IMR-90 (cell line): ENCODE measurements around the gene STARD13. TPM values are rescaled to one million over a fixed set of nuclear protein-coding genes. Genes with fewer than 3 reads are reported as not detected.
A peak's percentile ranks its signal among the peaks of the same experiment; 100 is the strongest.

Experiments used
- ATAC-seq: fragments of 200-7000 bp; cut with Tn5 transposase; 2 replicates; pipeline ENCODE4 v1.9.1; 2020; ENCODE audit warnings: low read depth, mild to moderate bottlenecking, moderate library complexity
- BruUV-seq: library from RNA; stranded (reverse); fragments of 400-500 nt; replicated peaks from 2 replicates; lab custom pipeline; 2021; lab: Mats Ljungman, UMichigan
- CTCF ChIA-PET: fragments of 300-600 bp; formaldehyde crosslinking; extraction: SDS; loops from one replicate; lab custom pipeline; 2021; ENCODE audit warnings: antibody characterized with exemption; lab: Yijun Ruan, JAX
- POLR2A ChIA-PET: fragments of 300-600 bp; sonication (Branson Sonifier 250); formaldehyde crosslinking; loops from one replicate; lab custom pipeline; 2022; ENCODE audit warnings: antibody characterized with exemption; ENCODE audit not compliant: unreplicated experiment; lab: Charles Lee
- DNase-seq: peaks from one replicate; pipeline ENCODE4 v3.0.0; 2013
- H2AFZ ChIP-seq: replicated peaks from 2 replicates; pipeline ENCODE3; 2013; ENCODE audit warnings: low read length, mild to moderate bottlenecking; ENCODE audit not compliant: poor library complexity
- H2AK5ac ChIP-seq: 2 replicates; pipeline ENCODE4 v1.6.1; 2013; ENCODE audit warnings: low read depth, low read length, inconsistent platforms
- H2AK9ac ChIP-seq: replicated peaks from 2 replicates; pipeline ENCODE3; 2013; ENCODE audit warnings: mild to moderate bottlenecking, low read depth, low read length, moderate library complexity; ENCODE audit not compliant: poor library complexity
- H2BK120ac ChIP-seq: 2 replicates; pipeline ENCODE4 v1.6.1; 2013; ENCODE audit warnings: low read depth, low read length, inconsistent platforms
- H2BK15ac ChIP-seq: 3 replicates; pipeline ENCODE4 v1.6.1; 2013; ENCODE audit warnings: low read depth, low read length, inconsistent platforms
- H2BK20ac ChIP-seq: 2 replicates; pipeline ENCODE4 v1.6.1; 2013; ENCODE audit warnings: low read depth, mild to moderate bottlenecking, inconsistent platforms, low read length, moderate library complexity
- H2BK5ac ChIP-seq: 2 replicates; pipeline ENCODE4 v1.6.1; 2013; ENCODE audit warnings: mild to moderate bottlenecking, low read depth, low read length, inconsistent platforms; ENCODE audit not compliant: poor library complexity, severe bottlenecking
- H3K14ac ChIP-seq: replicated peaks from 2 replicates; pipeline ENCODE4 v1.6.1; 2013; ENCODE audit warnings: low read depth, low read length, inconsistent platforms
- H3K18ac ChIP-seq: 2 replicates; pipeline ENCODE4 v1.6.1; 2013; ENCODE audit warnings: low read depth, low read length, control low read depth
- H3K23ac ChIP-seq: 2 replicates; pipeline ENCODE4 v1.6.1; 2013; ENCODE audit warnings: low read depth, low read length, inconsistent platforms
- H3K27ac ChIP-seq: 2 replicates; pipeline ENCODE4 v1.5.1; 2013; ENCODE audit warnings: mild to moderate bottlenecking, control low read depth, low read length; ENCODE audit not compliant: insufficient read depth
- H3K27me3 ChIP-seq: 2 replicates; pipeline ENCODE4 v1.6.1; 2013; ENCODE audit warnings: low read length; ENCODE audit not compliant: control insufficient read depth, insufficient read depth
- H3K36me3 ChIP-seq: 2 replicates; pipeline ENCODE4 v1.6.1; 2013; ENCODE audit warnings: low read length, mixed read lengths; ENCODE audit not compliant: control insufficient read depth, insufficient read depth
- H3K4ac ChIP-seq: 2 replicates; pipeline ENCODE4 v1.6.1; 2013; ENCODE audit warnings: low read depth, low read length, inconsistent platforms
- H3K4me1 ChIP-seq: 2 replicates; pipeline ENCODE4 v1.6.1; 2013; ENCODE audit warnings: low read length, mixed read lengths; ENCODE audit not compliant: control insufficient read depth, insufficient read depth
- H3K4me2 ChIP-seq: 2 replicates; pipeline ENCODE4 v1.6.1; 2013; ENCODE audit warnings: low read depth, mild to moderate bottlenecking, control low read depth, low read length, moderate library complexity
- H3K4me3 ChIP-seq: 2 replicates; pipeline ENCODE4 v1.5.1; 2013; ENCODE audit warnings: low read depth, mild to moderate bottlenecking, control low read depth, low read length, moderate library complexity; ENCODE audit not compliant: insufficient read depth
- H3K56ac ChIP-seq: 2 replicates; pipeline ENCODE4 v1.6.1; 2013; ENCODE audit warnings: low read length, inconsistent platforms; ENCODE audit not compliant: insufficient read depth; ENCODE audit errors: extremely low read depth
- H3K79me1 ChIP-seq, 2 experiments: 2 replicates each; pipeline ENCODE4 v1.6.1; 2013; ENCODE audit warnings: low read length in 2 of 2, inconsistent platforms in 1 of 2, low read depth in 1 of 2
- H3K9ac ChIP-seq: 2 replicates; pipeline ENCODE4 v1.6.1; 2013; ENCODE audit warnings: low read depth, low read length, control low read depth
- H3K9me1 ChIP-seq: 2 replicates; pipeline ENCODE4 v1.6.1; 2013; ENCODE audit warnings: low read length, inconsistent platforms; ENCODE audit not compliant: insufficient read depth
- H3K9me3 ChIP-seq: 2 replicates; pipeline ENCODE4 v1.6.1; 2013; ENCODE audit warnings: low read length; ENCODE audit not compliant: control insufficient read depth, insufficient read depth
- H4K20me1 ChIP-seq: 2 replicates; pipeline ENCODE4 v1.6.1; 2013; ENCODE audit warnings: low read length, inconsistent platforms; ENCODE audit not compliant: insufficient read depth
- H4K5ac ChIP-seq: 2 replicates; pipeline ENCODE4 v1.6.1; 2013; ENCODE audit warnings: mild to moderate bottlenecking, low read depth, low read length, control low read depth
- H4K8ac ChIP-seq, 2 experiments: 2 replicates each; pipeline ENCODE4 v1.6.1; 2013; ENCODE audit warnings: low read depth in 2 of 2, low read length in 2 of 2, control low read depth in 1 of 2, inconsistent platforms in 1 of 2
- H4K91ac ChIP-seq: 2 replicates; pipeline ENCODE4 v1.6.1; 2013; ENCODE audit warnings: low read depth, low read length, inconsistent platforms; ENCODE audit not compliant: insufficient read depth
- BHLHE40 ChIP-seq: fragments of 150-350 bp; IDR thresholded peaks from 2 replicates; pipeline ENCODE4 v1.6.1; 2016; ENCODE audit warnings: mild to moderate bottlenecking, low read depth, low read length
- CEBPB ChIP-seq: IDR thresholded peaks from 2 replicates; pipeline ENCODE4 v1.6.1; 2012; ENCODE audit warnings: low read depth, low read length, improper control_type of control experiment
- CHD1 ChIP-seq: IDR thresholded peaks from 2 replicates; pipeline ENCODE4 v1.6.1; 2012; ENCODE audit warnings: low read depth, low read length, improper control_type of control experiment
- CTCF ChIP-seq: conservative IDR thresholded peaks from 2 replicates; pipeline ENCODE4 v1.5.1; 2012; ENCODE audit warnings: mild to moderate bottlenecking, low read depth, low read length, improper control_type of control experiment
- ELK1 ChIP-seq: fragments of 150-350 bp; IDR thresholded peaks from 2 replicates; pipeline ENCODE4 v1.6.1; 2016; ENCODE audit warnings: low read depth, mild to moderate bottlenecking, low read length, moderate library complexity, borderline replicate concordance
- FOS ChIP-seq: fragments of 150-350 bp; IDR thresholded peaks from 2 replicates; pipeline ENCODE4 v1.6.1; 2016; ENCODE audit warnings: low read depth, low read length
- MAFK ChIP-seq: IDR thresholded peaks from 2 replicates; pipeline ENCODE4 v1.6.1; 2012; ENCODE audit warnings: low read depth, low read length, improper control_type of control experiment
- MAZ ChIP-seq: IDR thresholded peaks from 2 replicates; pipeline ENCODE4 v1.6.1; 2012; ENCODE audit warnings: low read depth, mild to moderate bottlenecking, low read length, improper control_type of control experiment, moderate library complexity, borderline replicate concordance
- MXI1 ChIP-seq: IDR thresholded peaks from 2 replicates; pipeline ENCODE4 v1.6.1; 2012; ENCODE audit warnings: low read depth, mild to moderate bottlenecking, low read length, moderate library complexity, borderline replicate concordance
- NFE2L2 ChIP-seq: fragments of 150-350 bp; IDR thresholded peaks from 2 replicates; pipeline ENCODE4 v1.6.1; 2016; ENCODE audit warnings: low read depth, mild to moderate bottlenecking, low read length
- POLR2A ChIP-seq: IDR thresholded peaks from 2 replicates; pipeline ENCODE4 v1.6.1; 2012; ENCODE audit warnings: mild to moderate bottlenecking, low read depth, low read length
- RAD21 ChIP-seq: IDR thresholded peaks from 2 replicates; pipeline ENCODE4 v1.6.1; 2012; ENCODE audit warnings: low read length, improper control_type of control experiment
- RCOR1 ChIP-seq: IDR thresholded peaks from 2 replicates; pipeline ENCODE4 v1.6.1; 2012; ENCODE audit warnings: mild to moderate bottlenecking, low read length, improper control_type of control experiment; ENCODE audit not compliant: insufficient replicate concordance
- RFX5 ChIP-seq: IDR thresholded peaks from 2 replicates; pipeline ENCODE4 v1.8.0; 2012; ENCODE audit warnings: low read depth, mild to moderate bottlenecking, low read length, moderate library complexity
- SMC3 ChIP-seq: fragments of 150-350 bp; IDR thresholded peaks from 2 replicates; pipeline ENCODE4 v1.6.1; 2016; ENCODE audit warnings: low read depth, mild to moderate bottlenecking, antibody characterized with exemption, low read length, moderate library complexity
- USF2 ChIP-seq: fragments of 150-350 bp; IDR thresholded peaks from 2 replicates; pipeline ENCODE4 v1.6.1; 2017; ENCODE audit warnings: mild to moderate bottlenecking, antibody characterized with exemption, low read length, low read depth
- WGBS, 2 experiments: methylation state at CpG; one replicate each; pipeline versions ENCODE4 v1.1.5 to v1.1.7; 2013; ENCODE audit warnings: missing lambda C conversion rate in 2 of 2; ENCODE audit not compliant: insufficient read length in 1 of 2; ENCODE audit errors: extremely low coverage in 2 of 2; 5-methylcytosine and 5-hydroxymethylcytosine counted together
- dilution Hi-C: fragments of 300-500 bp; cut with HindIII; formaldehyde crosslinking; loops from one replicate; pipeline ENCODE4 v1.14.3; 2018; ENCODE audit warnings: low sequenced_read_pairs; ENCODE audit not compliant: unreplicated experiment
- in situ Hi-C: fragments of 300-500 bp; cut with MboI; formaldehyde crosslinking; loops from 3 replicates; pipeline ENCODE4 v1.14.3; 2019; ENCODE audit warnings: low sequenced_read_pairs, inconsistent platforms, mixed read lengths
- intact Hi-C: fragments of 100-400 bp; cut with micrococcal nuclease; formaldehyde crosslinking; loops from 2 replicates; pipeline ENCODE4 v1.10.0; 2022
- polyA plus RNA-seq, 3 experiments: library from polyadenylated mRNA; depleted of rRNA; stranded (reverse); fragments of >200 nt; gene quantifications; 2 replicates each; pipeline ENCODE4 v1.2.3, GENCODE V29; 2012; ENCODE audit warnings: low replicate concordance in 1 of 3
- total RNA-seq: library from RNA; depleted of rRNA; stranded (reverse); fragments of >200 nt; gene quantifications from 2 replicates; pipeline ENCODE4 v1.2.3, GENCODE V29; 2012

The STARD13 gene
- total and polyA plus RNA-seq, 2 of the 4 experiments (the other 2 are of a cell fraction) = 23.6 to 46.6 TPM

GRCh38 chr13:33202644-33203169, 82.8 kb downstream of the STARD13 start:
- Histone ChIP-seq H2BK120ac (no peak overlapping the region), H3K14ac (no peak overlapping the region), H3K27ac (no peak overlapping the region), H4K20me1 (peaks cover 49% of the 10 kb centered on the region), H3K23ac (no peak overlapping the region), H3K36me3 (peaks cover 7% of the 10 kb centered on the region), H3K4me3 (no peak overlapping the region), H4K91ac (no peak overlapping the region), H3K9me3 (no peaks in the 10 kb centered on the region), H3K4me2 (no peak overlapping the region; the same call in 1 of the 2 replicates), H4K5ac (peak overlapping the region; percentile 37; the same call in 1 of the 2 replicates), H3K79me1 (peaks cover 45 to 81% of the 10 kb centered on the region in 2 experiments), H3K27me3 (no peaks in the 10 kb centered on the region), H2BK15ac (no peak overlapping the region), H2AFZ (no peak overlapping the region), H3K56ac (no peak overlapping the region), H2BK5ac (no peak overlapping the region), H2AK5ac (peak overlapping the region; percentile 6; the same call in 1 of the 2 replicates), H4K8ac (no peak overlapping the region), H2AK9ac (no peak overlapping the region), H3K9me1 (peaks cover 30% of the 10 kb centered on the region), H3K18ac (no peak overlapping the region), H3K9ac (no peak overlapping the region), H2BK20ac (no peak overlapping the region), H3K4me1 (peaks cover 23% of the 10 kb centered on the region), H3K4ac (no peak overlapping the region)
- 100% methylated on average over 4 of the region's 8 CpGs; no CpG with 5 or more reads in 1 of the 2 experiments for WGBS, 2 experiments
- dilution Hi-C loops = no loop called here
- intact Hi-C loops = no loop called here
- in situ Hi-C loops = no loop called here
- no TSS peak for BruUV-seq
- DNase-seq (no peak), ATAC-seq (no peak)
- CTCF ChIA-PET = no interaction called here
- POLR2A ChIA-PET = no interaction called here
- no peak for TF ChIP-seq ELK1
- TF ChIP-seq CEBPB = no peak
- TF ChIP-seq RFX5 = no peak
- no peak for TF ChIP-seq MAFK
- TF ChIP-seq SMC3 = no peak
- TF ChIP-seq FOS = no peak
- TF ChIP-seq CTCF = no peak
- no peak for TF ChIP-seq RAD21
- no peak for TF ChIP-seq BHLHE40
- no peak for TF ChIP-seq RCOR1
- no peak for TF ChIP-seq MAZ
- no peak for TF ChIP-seq CHD1
- TF ChIP-seq NFE2L2 = no peak
- TF ChIP-seq POLR2A = no peak
- no peak for TF ChIP-seq USF2
- no peak for TF ChIP-seq MXI1
